GM19397 (cell line): ENCODE results near the gene NUDT12.

Experiments
- ATAC-seq: cut with Tn5 transposase; IDR thresholded peaks from one replicate; pipeline ENCODE4 v1.9.1; 2021; ENCODE audit warnings: mild to moderate bottlenecking, moderate library complexity; ENCODE audit not compliant: unreplicated experiment

The NUDT12 gene

DNA sequence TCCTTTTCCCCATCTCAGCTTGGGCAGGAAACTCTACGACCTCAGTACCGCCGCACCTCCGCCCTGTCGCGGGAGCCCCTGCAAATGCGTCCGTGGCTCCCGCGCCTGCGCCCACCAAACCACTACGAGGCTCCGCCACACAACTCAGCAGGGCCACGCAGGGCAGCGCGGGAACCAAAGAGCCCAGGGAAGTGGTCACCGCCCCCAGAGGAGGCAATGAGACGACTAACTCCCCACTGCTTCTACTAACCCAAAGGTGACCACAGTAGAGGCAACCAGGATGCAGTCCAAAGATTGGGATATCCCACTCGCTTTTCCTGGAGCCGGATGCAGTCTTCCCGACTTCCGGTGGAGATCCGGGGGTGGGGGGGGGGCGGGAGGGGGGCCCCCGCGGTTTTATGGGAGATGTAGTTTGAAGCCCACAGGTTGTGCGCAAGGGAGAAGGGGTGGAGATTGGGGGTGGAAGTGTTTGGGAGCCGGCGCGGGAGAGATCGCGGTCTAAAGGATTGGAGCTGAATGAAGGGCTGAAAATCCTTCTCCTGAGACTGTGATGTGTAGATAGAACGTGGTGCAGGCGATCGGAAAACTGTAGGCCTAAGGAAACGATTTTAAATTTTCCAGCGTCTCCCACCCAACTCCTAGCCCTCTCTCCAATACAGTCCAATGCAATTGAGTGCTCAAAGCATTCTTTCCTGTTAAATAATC lies at the start of gene NUDT12:
NUDT12 (minus strand) TSS at position 337 of the 705 bp plus-strand sequence. CDS start 2,541 bp downstream, outside the sequence.
- ATAC-seq: peak; percentile 97

DNA sequence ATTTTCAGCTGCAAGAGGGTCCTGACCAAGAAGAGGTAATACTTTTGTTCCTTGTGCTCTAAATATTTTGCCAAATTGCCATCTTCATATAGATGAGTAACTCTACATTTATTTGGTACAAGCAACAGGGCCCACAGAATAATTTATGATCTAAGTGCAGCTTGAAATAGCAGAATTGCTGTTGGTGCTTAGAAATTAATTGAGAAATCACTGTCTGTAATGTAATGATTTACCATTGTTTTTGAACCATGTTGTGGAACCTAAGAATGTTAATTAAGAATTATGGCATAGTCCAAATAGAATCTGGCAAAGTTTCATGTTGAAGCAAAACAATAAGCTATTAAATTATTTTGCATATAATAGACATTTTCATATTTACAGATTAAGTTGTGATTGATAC lies 44.8 kb upstream of the NUDT12 start:
- no peak for ATAC-seq

DNA sequence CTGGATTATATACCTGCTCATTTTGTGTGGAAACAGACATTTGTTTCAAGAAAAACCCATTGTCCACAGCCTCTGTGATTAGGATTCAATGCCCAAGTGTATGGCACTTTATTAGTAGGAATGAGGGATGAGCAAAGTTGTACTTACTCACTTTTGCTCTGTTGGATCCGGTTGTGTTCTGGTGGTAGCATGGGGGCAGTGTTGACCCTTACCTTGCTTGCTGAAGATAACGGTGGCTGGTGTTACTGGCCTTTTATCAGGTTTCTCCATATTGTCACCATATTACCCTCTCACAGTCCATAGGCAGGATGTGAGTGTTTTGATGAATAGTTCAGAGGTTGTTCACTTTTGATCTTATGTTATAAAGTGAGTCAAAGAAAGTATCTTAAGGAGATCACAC lies 42.7 kb upstream of the NUDT12 start:
- no peak for ATAC-seq

DNA sequence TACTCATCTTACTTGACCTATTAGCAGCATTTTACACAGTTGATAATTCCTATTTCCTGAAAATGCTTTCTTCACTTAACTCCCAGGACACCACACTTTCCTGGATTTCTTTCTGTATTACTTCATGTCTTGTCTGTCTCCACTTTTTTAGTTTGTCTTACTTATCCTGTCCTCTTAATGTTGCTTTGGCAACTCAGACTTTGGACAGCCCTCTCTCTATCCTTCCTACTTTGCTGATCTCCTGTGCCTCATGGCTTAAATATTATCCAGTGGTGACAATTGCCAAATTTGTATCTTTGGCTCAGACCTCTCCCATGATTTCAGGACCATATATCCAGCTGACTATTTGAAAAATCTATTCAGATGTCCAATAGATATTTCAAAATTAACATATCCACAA lies 39.8 kb upstream of the NUDT12 start:
- ATAC-seq: no peak

DNA sequence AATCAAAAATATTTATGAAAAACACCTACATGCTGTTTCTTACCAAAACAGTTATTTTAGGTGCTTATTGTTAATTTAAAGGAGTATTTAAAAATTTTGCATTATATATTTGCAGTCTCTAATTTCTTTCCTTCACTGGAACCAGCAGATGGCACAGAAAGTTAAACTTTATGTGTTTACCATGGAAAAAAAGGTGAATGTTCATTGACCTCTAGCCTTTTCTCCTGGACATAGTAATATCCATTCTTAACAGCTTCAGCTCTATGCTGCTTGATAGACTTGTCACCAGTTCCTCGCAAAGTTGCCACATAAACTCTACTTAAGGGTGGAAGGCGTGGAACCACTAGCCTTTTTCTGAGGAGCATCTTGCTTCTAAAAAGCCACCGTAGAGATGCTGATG lies 38.7 kb upstream of the NUDT12 start:
- ATAC-seq: no peak

DNA sequence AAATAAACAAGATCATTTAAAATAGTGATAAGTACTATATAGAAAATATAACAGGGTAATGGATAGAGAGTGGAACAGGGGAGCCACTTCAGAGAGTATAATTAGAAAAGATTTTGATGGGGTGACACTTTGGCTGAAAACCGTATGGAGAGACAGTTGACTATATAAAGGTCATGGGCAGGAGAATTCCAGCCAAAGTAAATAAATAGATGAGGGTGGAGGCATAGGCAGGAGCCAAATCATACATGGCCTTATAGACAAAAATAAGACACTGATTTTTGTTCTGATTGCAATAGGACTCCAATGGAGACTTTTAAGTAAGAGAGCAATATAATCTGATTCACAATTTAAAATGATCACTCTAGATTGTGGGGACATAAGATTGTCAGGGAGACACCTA lies 37.5 kb upstream of the NUDT12 start:
- no peak for ATAC-seq

DNA sequence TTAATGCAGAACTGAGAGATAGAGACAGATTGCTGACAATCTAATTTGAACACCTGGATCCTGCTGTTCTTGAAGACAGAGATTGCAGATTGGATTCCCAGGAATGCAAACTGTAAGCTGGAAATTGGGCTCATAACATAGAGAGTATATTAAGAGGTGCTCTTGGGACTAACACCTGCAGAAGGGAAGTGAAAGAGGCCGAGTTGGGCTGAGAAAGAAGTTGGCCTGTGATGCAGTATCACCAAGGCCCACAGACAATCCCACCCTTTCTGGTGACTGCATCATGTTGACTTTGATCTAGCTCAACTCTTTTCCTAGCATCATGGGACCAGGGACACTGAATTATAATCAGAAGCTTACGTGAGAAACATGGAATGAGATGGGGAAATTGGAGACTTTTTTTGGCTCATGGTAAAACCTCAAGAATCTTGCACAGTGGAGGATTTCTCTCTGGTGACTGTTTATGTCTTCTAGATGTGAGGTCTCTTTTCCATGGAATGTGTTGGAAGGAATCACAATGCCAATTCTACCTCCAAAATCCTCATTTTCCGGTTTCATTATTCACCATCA lies 36.5 kb upstream of the NUDT12 start:
- ATAC-seq: no peak

DNA sequence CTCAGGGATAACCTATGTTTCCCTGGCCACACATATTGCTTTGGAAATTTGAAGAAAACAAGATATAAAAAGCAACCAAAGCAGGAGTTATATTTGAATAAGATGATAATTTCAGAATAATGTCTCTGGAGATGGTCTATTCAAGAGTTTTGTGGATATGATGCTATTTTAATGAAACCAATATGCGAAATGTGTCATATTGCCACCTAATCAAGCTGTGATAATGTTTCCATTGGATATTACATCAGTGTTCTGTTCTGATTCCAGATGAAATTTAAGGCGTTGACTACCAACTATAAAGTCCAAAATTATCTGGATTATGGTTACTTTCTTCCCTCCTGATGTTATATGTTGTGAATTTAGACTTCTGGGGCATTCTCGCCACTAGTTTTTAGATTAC lies 27.6 kb upstream of the NUDT12 start:
- no peak for ATAC-seq

DNA sequence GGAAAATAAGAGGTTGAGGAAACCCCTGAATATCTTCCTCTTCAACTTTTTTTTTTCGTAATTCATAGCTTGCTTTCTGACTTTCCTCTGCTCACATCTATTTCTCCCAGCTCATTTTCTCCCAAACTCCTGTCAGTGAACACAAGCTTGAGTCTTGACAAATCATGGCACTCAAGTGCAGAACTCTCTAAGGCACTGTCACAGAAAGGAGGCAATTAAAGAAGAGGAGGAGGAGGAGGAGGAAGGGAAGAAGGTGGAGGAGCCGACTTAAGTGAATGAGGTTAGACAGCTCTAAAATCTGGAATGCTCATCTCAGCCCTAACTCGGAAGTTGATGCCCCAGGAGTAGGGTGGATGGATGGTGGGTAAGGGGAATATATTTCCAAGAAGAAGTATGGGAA lies 27.2 kb upstream of the NUDT12 start:
- ATAC-seq: no peak

DNA sequence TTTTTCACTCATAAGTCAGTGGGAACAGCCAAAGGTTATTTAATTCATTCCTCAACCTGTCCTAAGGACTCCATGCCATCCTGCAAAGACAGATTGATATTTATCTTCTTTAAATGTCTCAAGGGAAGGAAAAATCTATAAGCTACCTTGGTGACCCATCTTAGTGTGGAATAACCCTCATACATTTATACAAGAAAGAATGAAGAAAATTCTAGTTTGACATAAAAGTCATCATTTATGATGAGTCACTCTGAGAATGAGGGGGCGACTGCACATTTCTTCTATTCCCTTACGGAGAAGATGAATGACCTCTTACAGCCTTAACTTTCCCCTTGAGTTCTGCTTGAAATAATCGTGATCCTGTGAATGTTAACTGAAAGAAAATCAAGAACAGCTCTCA lies 26.8 kb upstream of the NUDT12 start:
- ATAC-seq: no peak

DNA sequence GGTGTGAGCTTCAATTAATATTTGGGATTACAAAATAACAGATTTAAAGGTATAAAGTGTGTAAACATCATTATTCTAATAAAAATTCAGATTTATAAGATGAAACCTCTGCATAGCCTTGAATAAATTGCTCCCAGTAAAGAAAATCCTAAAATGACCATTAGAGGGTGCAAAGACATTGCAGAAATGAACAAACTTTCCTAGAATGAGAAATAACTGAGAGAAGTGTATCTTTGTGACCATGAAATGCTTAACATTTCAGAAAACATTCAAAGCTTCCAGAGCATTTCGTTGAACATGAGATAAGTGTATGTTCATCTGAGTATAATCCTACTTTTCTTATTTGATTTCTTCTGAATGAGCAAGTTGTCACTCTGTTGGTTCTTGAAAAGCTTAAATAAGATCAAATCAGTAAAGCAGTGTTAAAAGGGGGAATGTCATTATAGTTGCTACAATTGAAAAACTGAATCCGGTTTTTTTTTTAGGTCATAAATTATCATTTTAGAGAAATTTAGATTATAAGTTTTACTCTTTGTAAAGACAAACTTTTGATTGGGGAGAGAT lies 24.7 kb upstream of the NUDT12 start:
- ATAC-seq: no peak

DNA sequence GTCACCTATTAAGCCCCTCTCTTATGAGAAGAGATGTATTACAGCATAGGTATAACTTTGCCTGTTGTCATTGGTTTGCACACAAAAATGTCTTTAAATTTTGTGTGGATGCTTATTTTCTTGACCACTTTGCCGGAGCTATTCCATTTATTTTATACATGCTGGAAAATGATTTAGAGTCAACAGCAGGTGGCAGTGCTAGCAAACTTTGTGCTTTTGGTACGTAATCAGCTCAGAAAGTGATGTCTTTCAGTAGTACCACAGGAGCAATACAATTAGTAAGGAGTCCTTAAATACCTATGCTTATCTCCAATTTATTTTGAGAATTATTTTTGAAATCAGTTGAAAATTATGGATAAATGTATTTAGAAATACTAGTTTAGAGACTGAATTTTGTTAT lies 19.8 kb upstream of the NUDT12 start:
- ATAC-seq: no peak

DNA sequence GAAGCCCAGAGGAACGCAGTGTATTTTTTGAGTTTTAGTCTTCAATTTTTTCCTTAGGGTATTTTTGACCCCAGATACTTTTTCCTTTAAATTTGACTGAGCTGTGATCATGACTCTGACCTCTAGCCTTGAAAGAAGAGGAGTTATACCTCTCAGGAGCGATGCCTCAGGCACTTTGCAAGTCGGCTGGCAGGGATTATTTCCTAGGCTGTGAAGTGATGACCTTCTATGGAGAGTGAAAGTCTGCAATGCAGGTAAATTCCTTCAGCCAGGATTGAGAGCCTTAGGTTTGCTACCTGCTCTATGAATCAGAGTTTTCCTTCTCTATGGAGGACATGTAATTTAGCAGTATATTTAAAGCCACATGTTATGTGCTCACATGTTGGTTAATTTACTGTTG lies 10.8 kb upstream of the NUDT12 start:
- no peak for ATAC-seq

DNA sequence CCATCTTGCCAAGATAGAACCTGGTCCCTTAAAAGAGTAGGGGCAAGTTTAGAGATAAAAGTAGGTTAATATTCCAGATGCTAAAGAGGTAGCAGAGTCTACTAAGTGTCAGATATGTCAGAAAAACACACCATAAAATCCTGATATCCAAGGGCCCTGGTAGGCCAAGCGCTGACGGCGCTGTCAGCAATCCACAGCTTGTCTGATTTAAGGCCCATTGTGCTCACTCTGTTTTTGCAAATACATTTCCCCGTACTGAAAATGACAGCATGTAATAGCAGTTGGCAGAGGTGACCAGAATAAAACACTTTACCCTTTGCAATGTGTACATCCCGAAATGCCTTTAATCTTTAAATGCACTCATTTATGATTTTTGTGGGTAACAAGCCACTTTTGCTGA lies 9.9 kb upstream of the NUDT12 start:
- no peak for ATAC-seq

DNA sequence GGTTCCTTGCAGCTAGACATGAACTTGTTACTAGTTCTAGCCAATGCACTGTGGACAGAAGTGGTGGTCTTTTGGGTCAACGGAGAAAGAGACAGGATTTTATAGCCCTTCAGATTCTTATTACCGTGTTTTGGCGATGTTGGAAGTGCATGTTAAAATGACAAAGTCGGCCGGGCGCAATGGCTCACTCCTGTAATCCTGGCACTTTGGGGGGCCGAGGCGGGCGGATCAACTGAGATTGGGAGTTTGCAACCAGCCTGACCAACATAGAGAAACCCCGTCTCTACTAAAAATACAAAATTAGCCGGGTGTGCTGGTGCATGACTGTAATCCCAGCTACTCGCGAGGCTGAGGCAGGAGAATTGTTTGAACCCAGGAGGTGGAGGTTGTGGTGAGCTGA lies 9.1 kb upstream of the NUDT12 start:
- ATAC-seq: no peak

DNA sequence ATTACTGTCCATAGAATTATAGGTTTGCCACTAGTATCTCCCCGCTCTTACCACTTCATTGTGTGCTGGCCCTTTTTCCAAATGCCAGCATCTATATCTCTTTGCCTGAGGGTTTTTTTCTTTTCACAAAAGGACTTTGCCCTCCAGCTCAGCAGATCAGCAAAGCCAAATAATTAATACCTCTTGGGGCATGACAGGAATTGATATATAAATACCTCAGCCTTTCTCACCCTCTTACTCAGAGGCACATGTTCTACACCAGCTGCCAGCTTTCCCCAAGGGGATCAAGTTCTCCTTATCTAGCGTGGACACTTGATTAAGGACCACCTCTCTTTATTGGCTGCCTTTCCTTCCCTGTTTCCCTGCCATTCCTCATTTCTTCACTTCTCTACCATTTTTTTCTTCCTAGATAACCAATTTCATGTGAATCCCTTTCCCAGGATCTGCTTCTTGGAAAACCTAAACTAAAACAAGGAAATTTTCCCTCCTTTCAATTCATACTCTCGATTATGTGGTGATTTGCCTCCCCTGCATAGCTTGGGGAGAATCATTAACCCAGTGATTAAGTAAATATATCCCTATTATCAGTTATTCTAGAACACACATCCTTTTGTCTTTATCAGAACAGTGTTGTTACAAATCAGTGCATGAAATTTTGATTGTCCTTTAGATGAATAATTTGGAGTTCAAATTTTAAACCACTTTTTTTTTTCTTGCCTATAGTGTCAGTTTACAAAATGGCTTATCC lies 6.9 kb upstream of the NUDT12 start:
- no peak for ATAC-seq

DNA sequence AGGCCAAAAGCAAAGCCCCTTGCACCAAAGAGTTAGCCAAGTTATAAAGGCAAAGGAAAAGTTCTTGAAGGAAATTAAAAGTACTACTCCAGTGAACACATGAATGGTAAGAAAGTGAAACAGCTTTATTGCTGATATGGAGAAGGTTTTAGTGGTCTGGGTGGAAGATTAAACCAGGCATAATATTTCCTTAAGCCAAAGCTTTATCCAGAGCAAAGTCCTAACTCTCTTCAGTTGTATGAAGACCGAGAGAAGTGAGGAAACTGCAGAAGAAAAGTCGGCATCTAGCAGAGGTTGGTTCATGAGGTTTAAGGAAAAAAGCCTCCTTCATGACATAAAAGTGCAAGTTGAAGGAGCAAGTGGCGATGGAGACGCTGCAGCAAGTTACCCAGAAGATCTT lies 3.1 kb upstream of the NUDT12 start:
- ATAC-seq: no peak

DNA sequence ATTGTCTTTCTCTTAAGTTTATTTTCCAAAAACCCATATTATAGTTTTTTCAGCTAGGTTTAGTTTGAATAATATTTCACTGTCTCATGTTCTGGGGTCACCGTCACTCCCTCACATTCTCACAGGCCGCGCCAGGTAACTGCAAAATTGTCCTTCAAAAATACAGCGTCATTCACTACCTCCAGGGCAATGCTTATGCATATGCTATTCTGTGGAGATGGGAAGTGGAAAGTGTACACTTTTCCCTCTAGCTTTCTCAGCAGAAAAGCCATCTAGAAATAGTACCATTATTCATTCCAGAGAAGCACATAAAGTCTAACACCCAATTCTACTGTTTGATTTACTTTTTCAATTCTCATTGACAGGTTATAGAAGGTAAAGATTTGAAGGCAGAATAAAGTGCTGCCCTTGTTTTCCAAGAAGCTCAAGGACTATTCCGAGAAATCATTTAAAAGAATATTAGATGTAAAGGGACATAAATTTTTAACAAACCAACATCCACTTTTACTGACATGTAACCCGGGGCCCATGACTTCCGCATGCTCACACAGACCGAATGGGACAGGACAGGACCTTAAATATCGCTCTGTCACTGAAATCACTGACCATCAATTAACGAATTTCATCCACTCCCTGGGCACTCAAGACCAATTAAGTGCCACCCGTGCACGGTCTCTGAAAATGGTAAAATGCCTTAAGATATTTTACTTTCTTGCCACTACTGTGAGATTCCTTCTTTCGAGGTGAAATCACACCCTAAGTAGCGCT lies 720 bp downstream of the NUDT12 start:
- ATAC-seq: peak; percentile 55

DNA sequence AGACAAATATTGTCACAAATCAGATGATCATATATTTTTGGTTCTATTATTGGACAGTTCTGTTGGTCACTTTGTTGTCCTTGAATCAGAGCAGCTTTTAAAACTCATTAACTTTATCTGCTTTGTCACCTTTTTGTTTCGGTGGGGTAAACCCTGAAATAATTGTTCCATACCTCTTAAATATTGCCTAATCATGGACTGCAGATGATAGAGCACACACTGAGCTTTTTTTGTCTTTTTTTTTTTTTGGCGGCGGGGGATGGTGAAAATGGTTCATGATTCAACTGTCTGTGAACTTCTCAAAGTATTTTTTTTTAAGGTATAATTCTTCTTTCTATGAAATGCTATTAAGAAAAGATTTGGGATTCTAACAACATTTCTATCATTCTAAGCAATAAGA lies 1.8 kb downstream of the NUDT12 start:
- no peak for ATAC-seq

DNA sequence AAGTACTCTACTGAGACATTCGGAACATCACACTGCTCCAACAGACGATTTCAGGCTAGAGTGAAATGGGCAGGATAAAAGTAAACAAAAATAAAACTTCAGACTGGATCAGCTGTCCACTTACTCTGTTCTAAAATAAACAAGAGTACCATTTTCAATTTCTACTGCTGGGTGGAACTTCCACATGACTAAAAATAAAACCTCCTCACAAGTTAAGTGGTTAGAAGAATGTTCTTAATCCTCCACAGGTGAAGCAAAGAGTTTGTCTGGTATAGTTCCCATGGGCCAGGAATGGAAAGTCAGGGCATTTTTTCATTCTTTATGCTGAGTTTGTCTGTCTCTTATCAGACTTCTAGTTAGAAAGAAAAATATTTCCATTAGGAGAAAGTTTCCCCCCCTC lies 15.7 kb downstream of the NUDT12 start:
- no peak for ATAC-seq

DNA sequence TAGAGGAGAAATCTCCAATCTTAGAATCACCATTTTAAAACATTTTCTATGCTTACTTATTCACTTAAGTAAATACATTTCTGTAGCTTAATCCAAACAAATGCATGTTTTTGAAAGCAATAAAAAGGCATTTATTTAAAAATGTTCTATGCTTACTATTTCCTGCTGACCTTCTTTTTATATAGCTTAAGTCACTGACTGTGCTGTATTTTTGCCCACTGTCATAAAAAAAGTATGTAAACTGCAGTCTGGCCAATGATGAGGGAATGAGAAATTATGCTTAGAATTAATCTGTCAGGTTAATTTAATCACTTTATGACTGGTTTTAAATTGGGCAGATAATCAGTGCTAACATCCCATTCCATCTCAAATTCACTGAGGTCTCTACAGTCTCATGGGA lies 20.1 kb downstream of the NUDT12 start:
- ATAC-seq: no peak
